ENCODE data around the gene PLCB3.
A peak's percentile ranks its signal among the peaks of the same experiment; 100 is the strongest.

The PLCB3 gene

GRCh38 chr11:64222651-64223000 lies 28.7 kb upstream of the PLCB3 start:
- no peak for DNase-seq (ENCODE audit: low read depth in 2 of 2)

GRCh38 chr11:64223001-64223651 lies 28.2 kb upstream of the PLCB3 start:
- no peak for DNase-seq (ENCODE audit: low read depth in 2 of 2)

GRCh38 chr11:64224151-64224890 lies 27.0 kb upstream of the PLCB3 start:
- no peak for DNase-seq (ENCODE audit: low read depth in 2 of 2)

- no peak for DNase-seq (ENCODE audit: low read depth in 2 of 2)
Measured at GRCh38 chr11:64224891-64225607, 26.3 kb upstream of the PLCB3 start.

GRCh38 chr11:64225608-64226506 lies 25.5 kb upstream of the PLCB3 start, which contains the start of the genes NUDT22 and TRPT1:
NUDT22 (plus strand) TSS chr11:64226274; CDS start chr11:64226653, 379 bp downstream.
TRPT1 (minus strand) TSS chr11:64226186; CDS start chr11:64225860, 326 bp downstream.
- peak; percentile 89 to 95 for DNase-seq (ENCODE audit: low read depth in 2 of 2)

GRCh38 chr11:64226507-64227051 lies 24.8 kb upstream of the PLCB3 start:
- DNase-seq (ENCODE audit: low read depth in 2 of 2), result no peak

- DNase-seq (ENCODE audit: low read depth in 2 of 2), result no peak
Measured at GRCh38 chr11:64227405-64227956, 23.8 kb upstream of the PLCB3 start.

- DNase-seq (ENCODE audit: low read depth in 2 of 2), result no peak
Measured at GRCh38 chr11:64229090-64229743, 22.1 kb upstream of the PLCB3 start.

GRCh38 chr11:64229744-64230170 lies 21.6 kb upstream of the PLCB3 start:
- DNase-seq (ENCODE audit: low read depth in 2 of 2), result no peak

- DNase-seq (ENCODE audit: low read depth in 2 of 2), result peak; percentile 75 to 88
Measured at GRCh38 chr11:64230171-64230984, 21.0 kb upstream of the PLCB3 start, which contains the start of gene DNAJC4. DNAJC4 (plus strand) TSS chr11:64230548; CDS start chr11:64230855, 307 bp downstream.

- DNase-seq (ENCODE audit: low read depth in 2 of 2), result no peak
Measured at GRCh38 chr11:64230985-64231365, 20.4 kb upstream of the PLCB3 start.

GRCh38 chr11:64231546-64231945 lies 19.8 kb upstream of the PLCB3 start:
- no peak for DNase-seq (ENCODE audit: low read depth in 2 of 2)

GRCh38 chr11:64232182-64232966 lies 19.0 kb upstream of the PLCB3 start:
- DNase-seq (ENCODE audit: low read depth in 2 of 2), result no peak

GRCh38 chr11:64232967-64233315 lies 18.4 kb upstream of the PLCB3 start:
- no peak for DNase-seq (ENCODE audit: low read depth in 2 of 2)

GRCh38 chr11:64233913-64234586 lies 17.3 kb upstream of the PLCB3 start, which contains the start of gene VEGFB:
VEGFB (plus strand) TSS chr11:64234584; CDS start chr11:64234834, 250 bp downstream.
- DNase-seq (ENCODE audit: low read depth in 2 of 2), result peak in 1 of 2 experiments; percentile 60

GRCh38 chr11:64234647-64235379 lies 16.5 kb upstream of the PLCB3 start:
- DNase-seq (ENCODE audit: low read depth in 2 of 2), result no peak

GRCh38 chr11:64235437-64236161 lies 15.7 kb upstream of the PLCB3 start:
- no peak for DNase-seq (ENCODE audit: low read depth in 2 of 2)

Data from stimulated activated CD4-positive, alpha-beta T cell treated with anti-CD3 and anti-CD28 coated beads, Interleukin-12 subunit alpha, Interleukin-12 subunit beta, amount 100 ng/mL, for 24 hours (primary cell).